H9 (cell line): ENCODE results near the gene ABHD15. TPM values are rescaled to one million over a fixed set of nuclear protein-coding genes. Genes with fewer than 3 reads are reported as not detected.
A peak's percentile ranks its signal among the peaks of the same experiment; 100 is the strongest.

ENCODE experiments used
- DNase-seq: peaks from one replicate; pipeline ENCODE4 v3.0.0-alpha.2; 2017
- H2AFZ ChIP-seq: one replicate; pipeline ENCODE4 v1.6.1; 2013; ENCODE audit warnings: mild to moderate bottlenecking, low read length, control low read depth, moderate library complexity
- H2AK5ac ChIP-seq: 2 replicates; pipeline ENCODE4 v1.6.1; 2013; ENCODE audit warnings: low read length, control low read depth, mixed read lengths; ENCODE audit not compliant: insufficient read length
- H2BK120ac ChIP-seq: one replicate; pipeline ENCODE4 v1.6.1; 2013; ENCODE audit warnings: low read depth, mild to moderate bottlenecking, low read length, control low read depth, inconsistent platforms; ENCODE audit not compliant: poor library complexity, severe bottlenecking
- H2BK12ac ChIP-seq: 2 replicates; pipeline ENCODE4 v1.6.1; 2013; ENCODE audit warnings: low read length, control low read depth, mixed read lengths, low read depth; ENCODE audit not compliant: insufficient read length
- H2BK15ac ChIP-seq: 2 replicates; pipeline ENCODE4 v1.6.1; 2013; ENCODE audit warnings: low read depth, low read length, control low read depth
- H2BK20ac ChIP-seq: one replicate; pipeline ENCODE4 v1.6.1; 2013; ENCODE audit warnings: low read depth, mild to moderate bottlenecking, low read length, control low read depth, inconsistent platforms; ENCODE audit not compliant: poor library complexity, severe bottlenecking
- H2BK5ac ChIP-seq: 2 replicates; pipeline ENCODE4 v1.6.1; 2013; ENCODE audit warnings: low read length, control low read depth, mixed read lengths; ENCODE audit not compliant: insufficient read length
- H3K14ac ChIP-seq: 2 replicates; pipeline ENCODE4 v1.6.1; 2013; ENCODE audit warnings: low read length, control low read depth; ENCODE audit not compliant: insufficient read depth
- H3K18ac ChIP-seq: 2 replicates; pipeline ENCODE4 v1.6.1; 2013; ENCODE audit warnings: low read depth, mild to moderate bottlenecking, mixed read lengths, low read length, control low read depth; ENCODE audit not compliant: insufficient read length
- H3K23ac ChIP-seq: 2 replicates; pipeline ENCODE4 v1.6.1; 2013; ENCODE audit warnings: low read length, control low read depth, mixed read lengths, low read depth; ENCODE audit not compliant: insufficient read length
- H3K23me2 ChIP-seq: 2 replicates; pipeline ENCODE4 v1.6.1; 2013; ENCODE audit warnings: low read depth, mild to moderate bottlenecking, mixed read lengths, low read length, control low read depth; ENCODE audit not compliant: insufficient read length, poor library complexity, severe bottlenecking
- H3K27ac ChIP-seq: 2 replicates; pipeline ENCODE4 v1.5.1; 2013; ENCODE audit warnings: low read length, control low read depth, mixed read lengths, low read depth; ENCODE audit not compliant: insufficient read length
- H3K27me3 ChIP-seq: 2 replicates; pipeline ENCODE4 v1.6.1; 2013; ENCODE audit warnings: low read length, control low read depth, inconsistent platforms; ENCODE audit not compliant: insufficient read depth
- H3K4ac ChIP-seq: 2 replicates; pipeline ENCODE4 v1.6.1; 2013; ENCODE audit warnings: low read depth, mild to moderate bottlenecking, control low read depth, inconsistent platforms, low read length, moderate library complexity
- H3K4me1 ChIP-seq: 2 replicates; pipeline ENCODE4 v1.6.1; 2013; ENCODE audit warnings: low read length, control low read depth, inconsistent platforms; ENCODE audit not compliant: insufficient read depth
- H3K4me2 ChIP-seq: 2 replicates; pipeline ENCODE4 v1.6.1; 2013; ENCODE audit warnings: low read length, control low read depth, mixed read lengths; ENCODE audit not compliant: insufficient read length, insufficient read depth
- H3K56ac ChIP-seq: 2 replicates; pipeline ENCODE4 v1.6.1; 2013; ENCODE audit warnings: low read depth, mild to moderate bottlenecking, mixed read lengths, low read length, control low read depth; ENCODE audit not compliant: insufficient read length
- H3K79me1 ChIP-seq: 2 replicates; pipeline ENCODE4 v1.6.1; 2013; ENCODE audit warnings: low read depth, mild to moderate bottlenecking, moderate library complexity, low read length, control low read depth, inconsistent platforms; ENCODE audit not compliant: insufficient read depth, poor library complexity, severe bottlenecking
- H3K79me2 ChIP-seq: 2 replicates; pipeline ENCODE4 v1.6.1; 2013; ENCODE audit warnings: low read length, control low read depth, inconsistent platforms; ENCODE audit not compliant: insufficient read depth
- H3K9ac ChIP-seq: 2 replicates; pipeline ENCODE4 v1.6.1; 2013; ENCODE audit warnings: low read length, control low read depth, mixed read lengths; ENCODE audit not compliant: insufficient read length; ENCODE audit errors: extremely low read depth
- H3K9me3 ChIP-seq: one replicate; pipeline ENCODE4 v1.6.1; 2013; ENCODE audit warnings: low read depth, low read length, inconsistent platforms; ENCODE audit not compliant: control insufficient read depth
- H3T11ph ChIP-seq: one replicate; pipeline ENCODE4 v1.6.1; 2013; ENCODE audit warnings: mild to moderate bottlenecking, low read length, control low read depth, inconsistent platforms
- H4K20me1 ChIP-seq: one replicate; pipeline ENCODE4 v1.6.1; 2013; ENCODE audit not compliant: control insufficient read depth, insufficient read length, insufficient read depth
- H4K5ac ChIP-seq: 2 replicates; pipeline ENCODE4 v1.6.1; 2013; ENCODE audit warnings: low read depth, mild to moderate bottlenecking, mixed read lengths, low read length, control low read depth; ENCODE audit not compliant: insufficient read length
- H4K8ac ChIP-seq: replicated peaks from 2 replicates; pipeline ENCODE4 v1.6.1; 2013; ENCODE audit warnings: low read length, control low read depth, mixed read lengths, low read depth; ENCODE audit not compliant: insufficient read length
- H4K91ac ChIP-seq: 2 replicates; pipeline ENCODE4 v1.6.1; 2013; ENCODE audit warnings: low read depth, mild to moderate bottlenecking, moderate library complexity, mixed read lengths, low read length, control low read depth; ENCODE audit not compliant: insufficient read length
- H3K27ac Mint-ChIP-seq, 3 experiments: 2 replicates in 2 of 3; 3 replicates in 1 of 3; pipeline ENCODE4 v1.8.0; 2020 to 2021; ENCODE audit warnings: mixed read lengths in 3 of 3, mild to moderate bottlenecking in 1 of 3, moderate library complexity in 1 of 3
- H3K27me3 Mint-ChIP-seq: 2 replicates; pipeline ENCODE4 v1.8.0; 2021; ENCODE audit warnings: low read depth, mild to moderate bottlenecking, moderate library complexity, mixed read lengths
- H3K36me3 Mint-ChIP-seq, 3 experiments: 2 replicates in 2 of 3; 3 replicates in 1 of 3; pipeline ENCODE4 v1.8.0; 2020 to 2021; ENCODE audit warnings: low read depth in 3 of 3, mixed read lengths in 3 of 3; ENCODE audit not compliant: insufficient read depth in 1 of 3
- H3K4me1 Mint-ChIP-seq, 2 experiments: 2 replicates each; pipeline ENCODE4 v1.8.0; 2020; ENCODE audit warnings: mixed read lengths in 2 of 2
- H3K4me3 Mint-ChIP-seq, 2 experiments: 2 replicates in 1 of 2; 3 replicates in 1 of 2; pipeline ENCODE4 v1.8.0; 2020 to 2021; ENCODE audit warnings: mild to moderate bottlenecking in 2 of 2, mixed read lengths in 2 of 2, moderate library complexity in 1 of 2
- H3K9me3 Mint-ChIP-seq, 2 experiments: 2 replicates in 1 of 2; 3 replicates in 1 of 2; pipeline ENCODE4 v1.8.0; 2020; ENCODE audit warnings: mild to moderate bottlenecking in 2 of 2, mixed read lengths in 2 of 2, moderate library complexity in 1 of 2
- WGBS: extraction: QIAGEN DNeasy Blood & Tissue Kit; methylation state at CpG from one replicate; pipeline ENCODE4 v1.1.7; 2013; ENCODE audit warnings: missing lambda C conversion rate, low lambda C conversion rate, mixed read lengths; ENCODE audit not compliant: insufficient read length; ENCODE audit errors: extremely low coverage; 5-methylcytosine and 5-hydroxymethylcytosine counted together
- total RNA-seq: library from RNA; stranded (reverse); gene quantifications from 2 replicates; pipeline ENCODE4 v1.2.1, GENCODE V29; 2021
- TF ChIP-seq, protein P1 (sequence below): fragments of 200-600 bp; sonication (generic); conservative IDR thresholded peaks from 3 replicates; pipeline ENCODE4 v1.8.0; 2021; ENCODE audit warnings: antibody characterized with exemption, mild to moderate bottlenecking

The ABHD15 gene
- total RNA-seq, 1 experiment from 2014 or later = 2.5 TPM

DNA sequence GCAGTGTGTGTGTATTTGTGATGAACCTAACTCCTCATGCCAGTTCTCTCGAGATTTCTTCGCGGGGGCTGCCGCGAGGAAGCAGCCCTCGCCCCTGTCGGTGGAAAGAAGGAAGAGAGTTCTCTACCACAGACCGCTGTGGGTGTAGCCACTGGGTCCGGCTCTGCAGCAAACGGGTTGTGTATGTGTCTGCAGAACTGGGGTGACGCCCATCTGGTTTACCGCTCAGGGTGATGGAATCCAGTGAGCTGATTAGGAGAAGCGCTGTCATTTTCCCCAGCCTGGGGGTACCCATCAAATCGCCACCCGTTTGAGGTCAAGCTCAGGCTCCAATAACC is 48.2 kb upstream of the ABHD15 start:
- DNase-seq = no peak
- H3K4ac ChIP-seq = no peak overlapping the region
- no peak overlapping the region for H2BK5ac ChIP-seq
- H3K27ac Mint-ChIP-seq = no peak overlapping the region
- no peak overlapping the region for H3K27ac ChIP-seq
- no peak overlapping the region for H3K9ac ChIP-seq
- peaks cover 2 to 10% (median 8%) of the 10 kb centered on the region in 3 experiments; a peak in 3 of 7 replicates for H3K36me3 Mint-ChIP-seq
- WGBS = no CpG with 5 or more reads among the region's 15 CpGs
- peaks cover 9% of the 10 kb centered on the region for H3K23me2 ChIP-seq
- TF ChIP-seq, protein P1, sequence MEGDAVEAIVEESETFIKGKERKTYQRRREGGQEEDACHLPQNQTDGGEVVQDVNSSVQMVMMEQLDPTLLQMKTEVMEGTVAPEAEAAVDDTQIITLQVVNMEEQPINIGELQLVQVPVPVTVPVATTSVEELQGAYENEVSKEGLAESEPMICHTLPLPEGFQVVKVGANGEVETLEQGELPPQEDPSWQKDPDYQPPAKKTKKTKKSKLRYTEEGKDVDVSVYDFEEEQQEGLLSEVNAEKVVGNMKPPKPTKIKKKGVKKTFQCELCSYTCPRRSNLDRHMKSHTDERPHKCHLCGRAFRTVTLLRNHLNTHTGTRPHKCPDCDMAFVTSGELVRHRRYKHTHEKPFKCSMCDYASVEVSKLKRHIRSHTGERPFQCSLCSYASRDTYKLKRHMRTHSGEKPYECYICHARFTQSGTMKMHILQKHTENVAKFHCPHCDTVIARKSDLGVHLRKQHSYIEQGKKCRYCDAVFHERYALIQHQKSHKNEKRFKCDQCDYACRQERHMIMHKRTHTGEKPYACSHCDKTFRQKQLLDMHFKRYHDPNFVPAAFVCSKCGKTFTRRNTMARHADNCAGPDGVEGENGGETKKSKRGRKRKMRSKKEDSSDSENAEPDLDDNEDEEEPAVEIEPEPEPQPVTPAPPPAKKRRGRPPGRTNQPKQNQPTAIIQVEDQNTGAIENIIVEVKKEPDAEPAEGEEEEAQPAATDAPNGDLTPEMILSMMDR = no peak
- no peak overlapping the region for H2BK120ac ChIP-seq
- H3T11ph ChIP-seq = no peak overlapping the region
- no peaks in the 10 kb centered on the region for H3K79me1 ChIP-seq
- peak overlapping the region; percentile 26 for H3K4me2 ChIP-seq
- H2BK20ac ChIP-seq = no peak overlapping the region
- H3K79me2 ChIP-seq = no peaks in the 10 kb centered on the region
- no peak overlapping the region for H4K8ac ChIP-seq
- H3K56ac ChIP-seq = no peak overlapping the region
- H4K5ac ChIP-seq = no peak overlapping the region
- peaks cover 3% of the 10 kb centered on the region; the same call in 1 of the 2 replicates for H3K4me1 ChIP-seq
- no peak overlapping the region for H3K23ac ChIP-seq
- no peaks in the 10 kb centered on the region for H4K20me1 ChIP-seq
- H3K4me3 Mint-ChIP-seq = peak overlapping the region in 1 of 2 experiments; percentile 69; a peak in 3 of 5 replicates
- H2AFZ ChIP-seq = no peak overlapping the region
- H3K18ac ChIP-seq = no peak overlapping the region
- H3K4me1 Mint-ChIP-seq = peaks cover 24 to 53% of the 10 kb centered on the region in 2 experiments
- H4K91ac ChIP-seq = no peak overlapping the region
- H3K9me3 Mint-ChIP-seq = no peaks in the 10 kb centered on the region
- H3K9me3 ChIP-seq = no peaks in the 10 kb centered on the region
- no peak overlapping the region for H2AK5ac ChIP-seq
- H3K14ac ChIP-seq = no peak overlapping the region
- H2BK15ac ChIP-seq = no peak overlapping the region
- peaks cover 68% of the 10 kb centered on the region for H3K27me3 Mint-ChIP-seq
- no peak overlapping the region for H2BK12ac ChIP-seq
- peaks cover 11% of the 10 kb centered on the region for H3K27me3 ChIP-seq
